Sigmoid colon (tissue), 4 donors: ENCODE results near the gene ARMC2.

Source experiments
- CTCF ChIP-seq, 4 experiments: fragments of 450-650 bp in 3 of 4; fragments of 200-600 bp in 1 of 4; IDR thresholded peaks; one replicate each; pipeline ENCODE4 v1.5.1; 2016 to 2019; ENCODE audit warnings: antibody characterized with exemption in 4 of 4, mild to moderate bottlenecking in 3 of 4, moderate library complexity in 2 of 4
- POLR2A ChIP-seq, 2 donors: fragments of 450-650 bp; IDR thresholded peaks; one replicate each; pipeline ENCODE4 v1.6.1; 2016; ENCODE audit warnings: antibody characterized with exemption in 2 of 2, mild to moderate bottlenecking in 2 of 2, moderate library complexity in 2 of 2
- POLR2AphosphoS5 ChIP-seq, 4 donors: sonication (generic); formaldehyde crosslinking; IDR thresholded peaks; one replicate each; pipeline ENCODE4 v1.6.1; 2017; ENCODE audit warnings: antibody characterized with exemption in 4 of 4

DNA sequence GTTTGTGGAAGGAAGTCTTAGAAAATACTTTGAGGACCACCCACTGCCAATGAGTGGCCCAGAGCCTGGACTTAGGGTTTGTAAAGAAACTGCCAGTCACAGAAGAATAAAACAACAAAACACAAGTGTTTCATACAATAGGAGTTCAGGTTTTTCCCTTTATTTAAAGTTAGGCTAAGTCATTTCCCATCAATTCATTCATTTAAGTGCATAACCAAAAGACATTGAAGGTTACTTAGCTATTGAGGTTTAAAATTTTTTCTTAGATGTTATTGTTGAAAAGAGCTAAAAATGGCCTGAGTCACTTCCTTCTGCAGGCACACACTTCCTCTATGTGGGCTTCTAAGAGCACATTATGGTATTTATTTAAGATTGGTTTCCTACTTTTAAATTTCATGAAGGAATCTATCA lies 54.2 kb downstream of the ARMC2 start:
- TF ChIP-seq CTCF (IDR thresholded peaks at IDR 0.05) (no peak), POLR2A (IDR thresholded peaks at IDR 0.05) (no peak), POLR2AphosphoS5 (IDR thresholded peaks at IDR 0.05) (no peak)
